GM21723 (cell line): ENCODE measurements around the gene SLC35B4.

Experiments
- ATAC-seq: cut with Tn5 transposase; IDR thresholded peaks from one replicate; pipeline ENCODE4 v1.9.1; 2021; ENCODE audit warnings: mild to moderate bottlenecking, moderate library complexity; ENCODE audit not compliant: unreplicated experiment

Gene SLC35B4

GRCh38 chr7:134332892-134333291 lies 16.2 kb upstream of the SLC35B4 start:
- ATAC-seq, result no peak

- ATAC-seq, result no peak
Observed at GRCh38 chr7:134331393-134331792, 14.7 kb upstream of the SLC35B4 start.

GRCh38 chr7:134330974-134331373 lies 14.2 kb upstream of the SLC35B4 start:
- ATAC-seq, result no peak

- ATAC-seq, result no peak
Observed at GRCh38 chr7:134329614-134330346, 13.1 kb upstream of the SLC35B4 start.

GRCh38 chr7:134328900-134329299 lies 12.2 kb upstream of the SLC35B4 start:
- ATAC-seq, result peak; percentile 47

- peak; percentile 84 for ATAC-seq
Observed at GRCh38 chr7:134327896-134328295, 11.2 kb upstream of the SLC35B4 start.

GRCh38 chr7:134324107-134324506 lies 7.4 kb upstream of the SLC35B4 start:
- ATAC-seq, result no peak

- no peak for ATAC-seq
Observed at GRCh38 chr7:134320201-134320600, 3.5 kb upstream of the SLC35B4 start.

GRCh38 chr7:134318443-134318842 lies 1.7 kb upstream of the SLC35B4 start:
- no peak for ATAC-seq

- no peak for ATAC-seq
Observed at GRCh38 chr7:134317434-134317833, 704 bp upstream of the SLC35B4 start.

- no peak for ATAC-seq
Observed at GRCh38 chr7:134315679-134316538, 821 bp downstream of the SLC35B4 start.

GRCh38 chr7:134313543-134313942 lies 3.2 kb downstream of the SLC35B4 start:
- no peak for ATAC-seq

GRCh38 chr7:134312717-134313116 lies 4.0 kb downstream of the SLC35B4 start:
- no peak for ATAC-seq

- no peak for ATAC-seq
Observed at GRCh38 chr7:134311807-134312206, 4.9 kb downstream of the SLC35B4 start.

GRCh38 chr7:134308548-134308947 lies 8.2 kb downstream of the SLC35B4 start:
- no peak for ATAC-seq

- ATAC-seq, result no peak
Observed at GRCh38 chr7:134307320-134307719, 9.4 kb downstream of the SLC35B4 start.

GRCh38 chr7:134302120-134302519 lies 14.6 kb downstream of the SLC35B4 start:
- ATAC-seq, result no peak

GRCh38 chr7:134301592-134301991 lies 15.1 kb downstream of the SLC35B4 start:
- no peak for ATAC-seq

- no peak for ATAC-seq
Observed at GRCh38 chr7:134300988-134301387, 15.7 kb downstream of the SLC35B4 start.

GRCh38 chr7:134298902-134299683 lies 17.6 kb downstream of the SLC35B4 start:
- ATAC-seq, result no peak

GRCh38 chr7:134297489-134297888 lies 19.2 kb downstream of the SLC35B4 start:
- ATAC-seq, result no peak
